Measurements from ENCODE around the gene GARIN5A.

DNA sequence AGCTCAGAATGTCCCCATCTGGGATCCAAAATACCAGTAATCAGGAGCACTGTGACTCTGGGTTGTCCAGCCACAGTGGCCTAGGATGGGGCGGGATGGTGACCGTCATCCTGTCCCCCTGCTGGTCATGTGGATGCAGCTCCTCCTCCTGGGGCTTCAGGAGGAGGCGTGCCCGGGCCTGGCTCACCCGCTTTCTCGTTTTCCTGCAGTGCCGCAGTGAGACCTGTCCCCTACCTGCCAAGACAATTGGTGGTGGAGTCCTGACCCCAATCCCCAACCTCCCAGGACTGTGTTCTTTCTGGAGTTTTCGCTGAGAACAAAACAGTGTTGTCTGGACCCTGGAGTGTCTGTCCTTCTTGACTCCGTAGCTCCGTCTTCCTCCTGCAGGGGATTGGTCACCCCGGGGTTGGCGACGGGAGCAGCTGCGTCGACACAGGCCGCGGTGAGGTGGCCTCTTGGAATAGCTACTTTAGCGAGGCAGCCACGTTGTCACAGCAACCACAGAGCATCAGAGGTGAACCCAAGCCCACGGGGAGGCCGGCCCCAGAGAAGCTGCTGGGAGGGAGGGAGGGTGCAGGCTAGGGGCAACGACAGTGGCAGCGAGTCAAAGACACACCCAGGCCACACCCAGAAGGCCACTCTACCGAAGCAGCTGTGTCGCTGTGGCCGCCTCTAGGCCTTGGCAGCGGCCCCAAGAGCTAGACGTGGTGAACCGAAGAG lies 10.5 kb downstream of the GARIN5A start:
- no peak for TF ChIP-seq POLR2AphosphoS5 (IDR thresholded peaks at IDR 0.05; ENCODE audit: insufficient read depth in 1 of 2, low read depth in 1 of 2)
- TF ChIP-seq, protein P1, sequence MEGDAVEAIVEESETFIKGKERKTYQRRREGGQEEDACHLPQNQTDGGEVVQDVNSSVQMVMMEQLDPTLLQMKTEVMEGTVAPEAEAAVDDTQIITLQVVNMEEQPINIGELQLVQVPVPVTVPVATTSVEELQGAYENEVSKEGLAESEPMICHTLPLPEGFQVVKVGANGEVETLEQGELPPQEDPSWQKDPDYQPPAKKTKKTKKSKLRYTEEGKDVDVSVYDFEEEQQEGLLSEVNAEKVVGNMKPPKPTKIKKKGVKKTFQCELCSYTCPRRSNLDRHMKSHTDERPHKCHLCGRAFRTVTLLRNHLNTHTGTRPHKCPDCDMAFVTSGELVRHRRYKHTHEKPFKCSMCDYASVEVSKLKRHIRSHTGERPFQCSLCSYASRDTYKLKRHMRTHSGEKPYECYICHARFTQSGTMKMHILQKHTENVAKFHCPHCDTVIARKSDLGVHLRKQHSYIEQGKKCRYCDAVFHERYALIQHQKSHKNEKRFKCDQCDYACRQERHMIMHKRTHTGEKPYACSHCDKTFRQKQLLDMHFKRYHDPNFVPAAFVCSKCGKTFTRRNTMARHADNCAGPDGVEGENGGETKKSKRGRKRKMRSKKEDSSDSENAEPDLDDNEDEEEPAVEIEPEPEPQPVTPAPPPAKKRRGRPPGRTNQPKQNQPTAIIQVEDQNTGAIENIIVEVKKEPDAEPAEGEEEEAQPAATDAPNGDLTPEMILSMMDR (IDR thresholded peaks at IDR 0.05) = no peak
